ENCODE results near the gene RGS9BP. TPM values are rescaled to one million over a fixed set of nuclear protein-coding genes. Genes with fewer than 3 reads are reported as not detected.

RGS9BP gene
- total RNA-seq, 1 experiment from 2014 or later: 0.75 TPM

- CTCF ChIA-PET: interaction anchor here (0.6 to 1.6 kb wide), 2 partner anchors 71 to 78 kb away, joined by 3 to 5 read pairs; no protein-coding TSS in a partner anchor
- H3K36me3 ChIP-seq (ENCODE audit: control insufficient read depth, insufficient read depth, low read length): 0 out of 2 replicates have a peak, but pooled peaks cover 2% of the 10 kb centered on the region
- Mint-ChIP-seq H3K27me3 (ENCODE audit: insufficient read depth, unreplicated experiment) (no peaks in the 10 kb centered on the region), H3K4me3 (ENCODE audit: unreplicated experiment) (peak overlapping the region; percentile 90), H3K9me3 (ENCODE audit: unreplicated experiment) (no peaks in the 10 kb centered on the region), H3K36me3 (ENCODE audit: insufficient read depth, unreplicated experiment) (peaks cover 15% of the 10 kb centered on the region), H3K4me1 (ENCODE audit: low read depth, unreplicated experiment) (peaks cover 28% of the 10 kb centered on the region), H3K27ac (ENCODE audit: unreplicated experiment) (peak overlapping the region; percentile 57)
- peak in 1 of 2 experiments; percentile 74 for DNase-seq
- no peaks in the 10 kb centered on the region for H3K27me3 ChIP-seq (replicated peaks; ENCODE audit: control insufficient read depth, insufficient read depth, low read length)
- peak in 1 of 2 experiments; percentile 22 for TF ChIP-seq CTCF (IDR thresholded peaks at IDR 0.05; ENCODE audit: insufficient read depth in 1 of 2, low read depth in 1 of 2, low read length in 1 of 2, severe bottlenecking in 1 of 2, unreplicated experiment in 1 of 2)
- intact Hi-C loops (cut with micrococcal nuclease; ENCODE audit: unreplicated experiment): loop anchor here (10.0 kb wide), 2 partner anchors 83 to 273 kb away; partner anchors contain the start of gene DPY19L3
- H3K9me3 ChIP-seq: no peaks in the 10 kb centered on the region
- BruUV-seq (replicated peaks): no TSS peak
- no peak overlapping the region for H3K4me3 ChIP-seq (ENCODE audit: low read depth, low read length)
- POLR2A ChIA-PET: interaction anchor here (0.5 to 1.0 kb wide), 2 partner anchors 14 to 37 kb away, joined by 3 read pairs; partner anchors contain the start of gene NUDT19
- peaks cover 14% of the 10 kb centered on the region; the same call in 1 of the 2 replicates for H3K4me1 ChIP-seq
Observed at GRCh38 chr19:32677657-32678056, 2.0 kb downstream of the RGS9BP start.

- Histone ChIP-seq H3K4me3 (ENCODE audit: low read depth, low read length) (no peak overlapping the region), H3K36me3 (ENCODE audit: control insufficient read depth, insufficient read depth, low read length) (no peaks in the 10 kb centered on the region), H3K4me1 (peaks cover 15% of the 10 kb centered on the region; the same call in 1 of the 2 replicates), H3K9me3 (no peaks in the 10 kb centered on the region), H3K27me3 (replicated peaks; ENCODE audit: control insufficient read depth, insufficient read depth, low read length) (no peaks in the 10 kb centered on the region)
- Mint-ChIP-seq H3K27me3 (ENCODE audit: insufficient read depth, unreplicated experiment) (no peaks in the 10 kb centered on the region), H3K27ac (ENCODE audit: unreplicated experiment) (no peak overlapping the region), H3K9me3 (ENCODE audit: unreplicated experiment) (no peaks in the 10 kb centered on the region), H3K36me3 (ENCODE audit: insufficient read depth, unreplicated experiment) (no peaks in the 10 kb centered on the region), H3K4me3 (ENCODE audit: unreplicated experiment) (no peak overlapping the region), H3K4me1 (ENCODE audit: low read depth, unreplicated experiment) (peaks cover 12% of the 10 kb centered on the region)
- ChIA-PET CTCF (interaction anchor here (0.6 to 0.7 kb wide), 2 partner anchors 278 to 506 kb away, joined by 3 read pairs; no protein-coding TSS in a partner anchor), POLR2A (interaction anchor here (0.6 kb wide), 1 partner anchor 182 kb away, joined by 3 read pairs; no protein-coding TSS in a partner anchor)
- no peak for TF ChIP-seq CTCF (IDR thresholded peaks at IDR 0.05; ENCODE audit: insufficient read depth in 1 of 2, low read depth in 1 of 2, low read length in 1 of 2, severe bottlenecking in 1 of 2, unreplicated experiment in 1 of 2)
- intact Hi-C loops (cut with micrococcal nuclease; ENCODE audit: unreplicated experiment): no loop called here
- DNase-seq: no peak
- BruUV-seq (replicated peaks): no TSS peak
Observed at GRCh38 chr19:32680986-32681385, 5.3 kb downstream of the RGS9BP start.

- ChIA-PET POLR2A (no interaction called here), CTCF (no interaction called here)
- Histone ChIP-seq H3K4me1 (peaks cover 8% of the 10 kb centered on the region; the same call in 1 of the 2 replicates), H3K4me3 (ENCODE audit: low read depth, low read length) (no peak overlapping the region), H3K27me3 (replicated peaks; ENCODE audit: control insufficient read depth, insufficient read depth, low read length) (no peaks in the 10 kb centered on the region), H3K36me3 (ENCODE audit: control insufficient read depth, insufficient read depth, low read length) (no peaks in the 10 kb centered on the region), H3K9me3 (no peaks in the 10 kb centered on the region)
- Mint-ChIP-seq H3K9me3 (ENCODE audit: unreplicated experiment) (no peaks in the 10 kb centered on the region), H3K27me3 (ENCODE audit: insufficient read depth, unreplicated experiment) (no peaks in the 10 kb centered on the region), H3K27ac (ENCODE audit: unreplicated experiment) (no peak overlapping the region), H3K36me3 (ENCODE audit: insufficient read depth, unreplicated experiment) (no peaks in the 10 kb centered on the region), H3K4me3 (ENCODE audit: unreplicated experiment) (no peak overlapping the region), H3K4me1 (ENCODE audit: low read depth, unreplicated experiment) (peaks cover 9% of the 10 kb centered on the region)
- no TSS peak for BruUV-seq (replicated peaks)
- no peak for DNase-seq
- intact Hi-C loops (cut with micrococcal nuclease; ENCODE audit: unreplicated experiment): no loop called here
- no peak for TF ChIP-seq CTCF (IDR thresholded peaks at IDR 0.05; ENCODE audit: insufficient read depth in 1 of 2, low read depth in 1 of 2, low read length in 1 of 2, severe bottlenecking in 1 of 2, unreplicated experiment in 1 of 2)
Observed at GRCh38 chr19:32682317-32682716, 6.7 kb downstream of the RGS9BP start.

Measured in Caco-2 (cell line).